Measurements from ENCODE around the gene BBOX1. TPM values are rescaled to one million over a fixed set of nuclear protein-coding genes. Genes with fewer than 3 reads are reported as not detected.

BBOX1 gene
- total and polyA plus RNA-seq, 2 of the 8 experiments (the other 6 are each of a cell fraction or from before 2014, with no cell fraction given) = not detected

DNA sequence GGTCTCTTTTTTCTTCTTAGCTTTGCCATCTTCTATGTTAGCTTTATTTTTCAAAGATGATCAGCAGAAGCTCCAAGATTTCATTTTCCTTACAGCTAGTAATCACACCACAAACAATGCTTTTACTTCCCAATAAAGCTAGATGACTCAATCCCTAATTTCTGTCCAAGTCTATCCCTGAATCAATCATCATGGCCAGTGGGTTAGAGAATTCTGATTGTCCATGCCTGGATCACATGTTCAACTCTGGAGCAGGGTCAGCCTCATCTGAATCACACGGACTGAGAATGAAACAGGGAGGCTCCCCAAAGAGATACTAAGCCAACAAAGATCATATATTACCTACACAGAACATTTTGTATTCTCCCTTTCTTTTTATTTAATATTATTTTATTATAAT lies 79.6 kb downstream of the BBOX1 start (continued):
- TF ChIP-seq KDM1A (IDR thresholded peaks at IDR 0.05; ENCODE audit: borderline replicate concordance, low read length) = no peak

All from H1 (cell line).